Astrocyte (in vitro differentiated cells and primary cell): Measurements from ENCODE around the gene KCNMA1.

Experiments
- EZH2 ChIP-seq: IDR thresholded peaks from 2 replicates; pipeline ENCODE4 v1.6.1; 2012; ENCODE audit warnings: mild to moderate bottlenecking, low read length, inconsistent platforms; ENCODE audit not compliant: insufficient read depth
- TF ChIP-seq, protein P1 (sequence below): IDR thresholded peaks from 2 replicates; pipeline ENCODE4 v1.5.1; 2011; ENCODE audit warnings: low read depth, mild to moderate bottlenecking, inconsistent platforms, low read length, moderate library complexity; ENCODE audit not compliant: insufficient read depth

DNA sequence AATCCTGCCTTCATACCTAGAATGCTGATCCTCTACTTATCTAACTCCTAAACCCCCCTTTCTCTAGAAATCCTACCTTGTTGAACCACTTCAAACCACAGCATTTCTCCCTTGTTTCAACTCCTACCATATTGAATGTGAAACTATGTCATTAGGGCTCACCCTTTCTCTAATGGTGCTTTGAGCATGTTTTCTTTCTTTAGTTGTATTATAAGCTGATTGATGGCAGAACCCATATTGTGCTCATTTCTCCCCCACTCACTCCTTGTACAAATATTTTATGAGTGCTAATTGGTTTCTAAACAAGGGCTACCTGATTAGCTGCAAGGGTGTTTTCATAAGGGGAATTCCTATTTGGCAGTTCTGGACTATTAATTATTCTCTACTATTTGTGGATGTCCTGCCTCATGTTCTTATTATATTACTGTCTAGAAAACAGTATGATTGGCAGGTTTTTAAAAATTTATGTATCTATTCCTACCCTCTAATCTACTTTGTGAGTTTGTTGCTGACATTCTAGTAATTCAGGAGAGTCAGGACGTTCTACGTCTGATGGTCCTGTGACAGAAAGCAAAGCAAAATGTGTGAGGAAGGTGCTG is 765.8 kb downstream of the KCNMA1 start:
- TF ChIP-seq, protein P1, sequence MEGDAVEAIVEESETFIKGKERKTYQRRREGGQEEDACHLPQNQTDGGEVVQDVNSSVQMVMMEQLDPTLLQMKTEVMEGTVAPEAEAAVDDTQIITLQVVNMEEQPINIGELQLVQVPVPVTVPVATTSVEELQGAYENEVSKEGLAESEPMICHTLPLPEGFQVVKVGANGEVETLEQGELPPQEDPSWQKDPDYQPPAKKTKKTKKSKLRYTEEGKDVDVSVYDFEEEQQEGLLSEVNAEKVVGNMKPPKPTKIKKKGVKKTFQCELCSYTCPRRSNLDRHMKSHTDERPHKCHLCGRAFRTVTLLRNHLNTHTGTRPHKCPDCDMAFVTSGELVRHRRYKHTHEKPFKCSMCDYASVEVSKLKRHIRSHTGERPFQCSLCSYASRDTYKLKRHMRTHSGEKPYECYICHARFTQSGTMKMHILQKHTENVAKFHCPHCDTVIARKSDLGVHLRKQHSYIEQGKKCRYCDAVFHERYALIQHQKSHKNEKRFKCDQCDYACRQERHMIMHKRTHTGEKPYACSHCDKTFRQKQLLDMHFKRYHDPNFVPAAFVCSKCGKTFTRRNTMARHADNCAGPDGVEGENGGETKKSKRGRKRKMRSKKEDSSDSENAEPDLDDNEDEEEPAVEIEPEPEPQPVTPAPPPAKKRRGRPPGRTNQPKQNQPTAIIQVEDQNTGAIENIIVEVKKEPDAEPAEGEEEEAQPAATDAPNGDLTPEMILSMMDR: no peak
- no peak for TF ChIP-seq EZH2
